ENCODE data around the gene ISL2.
"Not testable (repeated sequence)": the region's sequence is repeated elsewhere in the genome, so short reads cannot be mapped to it uniquely, and the experiment has no call there.

ISL2 gene

GRCh38 chr15:76336254-76337058, at the start of gene ISL2:
Gene ISL2 (plus strand): TSS chr15:76336773. CDS start chr15:76336884, 111 bp downstream.
- peak in 2 of 3 donors; percentile 62 to 67 for DNase-seq (ENCODE audit: low read depth in 2 of 3, low spot score in 1 of 3)

GRCh38 chr15:76289582-76289981, 47.0 kb upstream of the ISL2 start:
- DNase-seq (ENCODE audit: low read depth in 2 of 3, low spot score in 1 of 3) = no peak

GRCh38 chr15:76293361-76293760, 43.2 kb upstream of the ISL2 start:
- DNase-seq (ENCODE audit: low read depth in 2 of 3, low spot score in 1 of 3) = no peak

- not testable (repeated sequence) for DNase-seq (ENCODE audit: low read depth in 2 of 3, low spot score in 1 of 3)
Observed at GRCh38 chr15:76294463-76294862, 42.1 kb upstream of the ISL2 start.

- no peak for DNase-seq (ENCODE audit: low read depth in 2 of 3, low spot score in 1 of 3)
Observed at GRCh38 chr15:76296849-76297248, 39.7 kb upstream of the ISL2 start.

GRCh38 chr15:76297951-76298350, 38.6 kb upstream of the ISL2 start:
- DNase-seq (ENCODE audit: low read depth in 2 of 3, low spot score in 1 of 3) = not testable (repeated sequence)

GRCh38 chr15:76298986-76299385, 37.6 kb upstream of the ISL2 start:
- no peak for DNase-seq (ENCODE audit: low read depth in 2 of 3, low spot score in 1 of 3)

GRCh38 chr15:76299786-76300185, 36.8 kb upstream of the ISL2 start:
- no peak for DNase-seq (ENCODE audit: low read depth in 2 of 3, low spot score in 1 of 3)

GRCh38 chr15:76303909-76304308, 32.7 kb upstream of the ISL2 start:
- no peak for DNase-seq (ENCODE audit: low read depth in 2 of 3, low spot score in 1 of 3)

- no peak for DNase-seq (ENCODE audit: low read depth in 2 of 3, low spot score in 1 of 3)
Observed at GRCh38 chr15:76309601-76310330, 26.8 kb upstream of the ISL2 start.

GRCh38 chr15:76310475-76311099, 26.0 kb upstream of the ISL2 start:
- DNase-seq (ENCODE audit: low read depth in 2 of 3, low spot score in 1 of 3) = peak in 1 of 3 donors; percentile 6

- peak; percentile 90 to 92 (median 91) for DNase-seq (ENCODE audit: low read depth in 2 of 3, low spot score in 1 of 3)
Observed at GRCh38 chr15:76311100-76311953, 25.2 kb upstream of the ISL2 start, which contains the start of gene ETFA. Gene ETFA (minus strand): TSS chr15:76311469. CDS start chr15:76311388, 81 bp downstream.

GRCh38 chr15:76312540-76313174, 23.9 kb upstream of the ISL2 start:
- no peak for DNase-seq (ENCODE audit: low read depth in 2 of 3, low spot score in 1 of 3)

GRCh38 chr15:76313175-76313567, 23.4 kb upstream of the ISL2 start:
- DNase-seq (ENCODE audit: low read depth in 2 of 3, low spot score in 1 of 3) = not testable (repeated sequence)

- no peak for DNase-seq (ENCODE audit: low read depth in 2 of 3, low spot score in 1 of 3)
Observed at GRCh38 chr15:76313731-76314130, 22.8 kb upstream of the ISL2 start.

- no peak for DNase-seq (ENCODE audit: low read depth in 2 of 3, low spot score in 1 of 3)
Observed at GRCh38 chr15:76320012-76320411, 16.6 kb upstream of the ISL2 start.

GRCh38 chr15:76321171-76321570, 15.4 kb upstream of the ISL2 start:
- no peak for DNase-seq (ENCODE audit: low read depth in 2 of 3, low spot score in 1 of 3)

- DNase-seq (ENCODE audit: low read depth in 2 of 3, low spot score in 1 of 3) = no peak
Observed at GRCh38 chr15:76321602-76322001, 15.0 kb upstream of the ISL2 start.

GRCh38 chr15:76324066-76324465, 12.5 kb upstream of the ISL2 start:
- DNase-seq (ENCODE audit: low read depth in 2 of 3, low spot score in 1 of 3) = no peak

- no peak for DNase-seq (ENCODE audit: low read depth in 2 of 3, low spot score in 1 of 3)
Observed at GRCh38 chr15:76325704-76326103, 10.9 kb upstream of the ISL2 start.
